BJ (cell line): ENCODE measurements around the gene YBEY. TPM values are rescaled to one million over a fixed set of nuclear protein-coding genes. Genes with fewer than 3 reads are reported as not detected.

Experiments
- CTCF ChIA-PET: fragments of 350-600 bp; formaldehyde crosslinking; extraction: SDS; loops from one replicate; lab custom pipeline; 2021; ENCODE audit warnings: antibody characterized with exemption, inconsistent platforms; lab: Yijun Ruan, JAX
- POLR2A ChIA-PET: fragments of 300-600 bp; sonication (Branson Sonifier 250); formaldehyde crosslinking; extraction: SDS; loops from one replicate; lab custom pipeline; 2021; ENCODE audit warnings: antibody characterized with exemption; lab: Charles Lee
- DNase-seq: peaks from one replicate; pipeline ENCODE4 v3.0.0-alpha.2; 2011; ENCODE audit warnings: low read depth
- H3K27me3 ChIP-seq: 2 replicates; pipeline ENCODE4 v1.6.0; 2011; ENCODE audit warnings: low read length; ENCODE audit not compliant: control insufficient read depth, insufficient read depth
- H3K36me3 ChIP-seq: 2 replicates; pipeline ENCODE4 v1.5.1; 2011; ENCODE audit warnings: low read length; ENCODE audit not compliant: control insufficient read depth, insufficient read depth
- H3K4me3 ChIP-seq: 2 replicates; pipeline ENCODE4 v1.5.1; 2011; ENCODE audit warnings: low read depth, mild to moderate bottlenecking, control low read depth, low read length
- polyA plus RNA-seq: library from polyadenylated mRNA; depleted of rRNA; stranded (reverse); fragments of >200 nt; gene quantifications from 2 replicates; pipeline ENCODE4 v1.2.3, GENCODE V29; 2011
- TF ChIP-seq, protein P1 (sequence below): IDR thresholded peaks from 2 replicates; pipeline ENCODE4 v1.5.1; 2011; ENCODE audit warnings: low read depth, mild to moderate bottlenecking, control low read depth, inconsistent platforms, low read length, moderate library complexity; ENCODE audit not compliant: insufficient read depth

Gene YBEY
- polyA plus RNA-seq, 1 experiment: 15.8 TPM

- TF ChIP-seq, protein P1, sequence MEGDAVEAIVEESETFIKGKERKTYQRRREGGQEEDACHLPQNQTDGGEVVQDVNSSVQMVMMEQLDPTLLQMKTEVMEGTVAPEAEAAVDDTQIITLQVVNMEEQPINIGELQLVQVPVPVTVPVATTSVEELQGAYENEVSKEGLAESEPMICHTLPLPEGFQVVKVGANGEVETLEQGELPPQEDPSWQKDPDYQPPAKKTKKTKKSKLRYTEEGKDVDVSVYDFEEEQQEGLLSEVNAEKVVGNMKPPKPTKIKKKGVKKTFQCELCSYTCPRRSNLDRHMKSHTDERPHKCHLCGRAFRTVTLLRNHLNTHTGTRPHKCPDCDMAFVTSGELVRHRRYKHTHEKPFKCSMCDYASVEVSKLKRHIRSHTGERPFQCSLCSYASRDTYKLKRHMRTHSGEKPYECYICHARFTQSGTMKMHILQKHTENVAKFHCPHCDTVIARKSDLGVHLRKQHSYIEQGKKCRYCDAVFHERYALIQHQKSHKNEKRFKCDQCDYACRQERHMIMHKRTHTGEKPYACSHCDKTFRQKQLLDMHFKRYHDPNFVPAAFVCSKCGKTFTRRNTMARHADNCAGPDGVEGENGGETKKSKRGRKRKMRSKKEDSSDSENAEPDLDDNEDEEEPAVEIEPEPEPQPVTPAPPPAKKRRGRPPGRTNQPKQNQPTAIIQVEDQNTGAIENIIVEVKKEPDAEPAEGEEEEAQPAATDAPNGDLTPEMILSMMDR: no peak
- CTCF ChIA-PET: no interaction called here
- DNase-seq: no peak
- POLR2A ChIA-PET: no interaction called here
- Histone ChIP-seq H3K36me3 (peaks cover 46% of the 10 kb centered on the region), H3K27me3 (no peaks in the 10 kb centered on the region), H3K4me3 (no peak overlapping the region)
These were observed 21.4 kb upstream of the YBEY start for GRCh38 chr21:46264690-46265144.

- CTCF ChIA-PET: interaction anchor here (1.2 kb wide), 1 partner anchor 16 kb away, joined by 3 read pairs; no protein-coding TSS in a partner anchor
- Histone ChIP-seq H3K36me3 (peaks cover 41% of the 10 kb centered on the region), H3K27me3 (no peaks in the 10 kb centered on the region), H3K4me3 (no peak overlapping the region)
- POLR2A ChIA-PET: no interaction called here
- TF ChIP-seq, protein P1: no peak
- DNase-seq: no peak
These were observed 20.2 kb upstream of the YBEY start for GRCh38 chr21:46265736-46266525.

DNA sequence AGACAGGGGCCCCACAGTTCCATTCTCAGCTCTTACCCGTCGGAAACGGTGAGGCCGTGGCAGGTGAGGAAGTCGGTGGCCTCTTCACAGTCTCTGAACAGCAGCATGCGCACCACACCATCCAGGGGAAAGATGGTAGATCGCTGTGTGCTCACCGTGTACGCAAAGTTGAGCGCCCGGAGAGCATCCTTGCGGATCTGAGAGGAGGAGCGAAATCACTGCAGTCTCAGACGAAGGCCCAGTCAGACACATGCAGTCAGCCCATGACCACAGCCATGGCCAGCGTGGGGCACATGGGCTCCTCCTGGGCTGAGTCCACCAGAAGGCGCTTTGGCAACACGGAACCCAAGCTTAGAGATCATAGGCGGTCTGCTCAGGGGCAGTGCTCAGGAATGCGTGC lies 19.2 kb upstream of the YBEY start:
- DNase-seq: no peak
- TF ChIP-seq, protein P1: no peak
- peaks cover 40% of the 10 kb centered on the region for H3K36me3 ChIP-seq
- POLR2A ChIA-PET: no interaction called here
- CTCF ChIA-PET: interaction anchor here (1.2 kb wide), 1 partner anchor 17 kb away, joined by 3 read pairs; no protein-coding TSS in a partner anchor
- no peaks in the 10 kb centered on the region for H3K27me3 ChIP-seq
- no peak overlapping the region for H3K4me3 ChIP-seq

- TF ChIP-seq, protein P1: no peak
- DNase-seq: no peak
- POLR2A ChIA-PET: no interaction called here
- H3K27me3 ChIP-seq: no peaks in the 10 kb centered on the region
- H3K36me3 ChIP-seq: peaks cover 48% of the 10 kb centered on the region
- no peak overlapping the region for H3K4me3 ChIP-seq
- CTCF ChIA-PET: no interaction called here
These were observed 17.8 kb upstream of the YBEY start for GRCh38 chr21:46268371-46268770.

GRCh38 chr21:46269466-46269865 lies 16.7 kb upstream of the YBEY start:
- H3K36me3 ChIP-seq: peaks cover 48% of the 10 kb centered on the region
- POLR2A ChIA-PET: no interaction called here
- H3K4me3 ChIP-seq: no peak overlapping the region
- DNase-seq: no peak
- CTCF ChIA-PET: no interaction called here
- no peaks in the 10 kb centered on the region for H3K27me3 ChIP-seq
- TF ChIP-seq, protein P1: no peak
